Immature natural killer cell (primary cell): ENCODE measurements around the gene SPATS2L. TPM values are rescaled to one million over a fixed set of nuclear protein-coding genes. Genes with fewer than 3 reads are reported as not detected.
A peak's percentile ranks its signal among the peaks of the same experiment; 100 is the strongest.

ENCODE experiments used
- DNase-seq, 3 donors: peaks; one replicate each; pipeline ENCODE4 v3.0.0; 2022; ENCODE audit warnings: mixed read lengths in 1 of 3
- H3K27ac Mint-ChIP-seq, 6 donors: one replicate each; pipeline ENCODE4 v1.8.0; 2020; ENCODE audit warnings: mixed read lengths in 6 of 6, mild to moderate bottlenecking in 5 of 6, inconsistent platforms in 4 of 6, moderate library complexity in 3 of 6
- H3K27me3 Mint-ChIP-seq, 3 donors: one replicate each; pipeline ENCODE4 v1.8.0; 2020 to 2021; ENCODE audit warnings: low read depth in 3 of 3, mild to moderate bottlenecking in 3 of 3, mixed read lengths in 3 of 3, moderate library complexity in 3 of 3, inconsistent platforms in 1 of 3
- H3K36me3 Mint-ChIP-seq, 3 donors: one replicate each; pipeline ENCODE4 v1.8.0; 2020; ENCODE audit warnings: mixed read lengths in 3 of 3, inconsistent platforms in 2 of 3, mild to moderate bottlenecking in 2 of 3
- H3K4me1 Mint-ChIP-seq, 2 donors: one replicate each; pipeline ENCODE4 v1.8.0; 2020; ENCODE audit warnings: inconsistent platforms in 2 of 2, mild to moderate bottlenecking in 2 of 2, mixed read lengths in 2 of 2, moderate library complexity in 1 of 2
- H3K4me3 Mint-ChIP-seq, 5 donors: one replicate each; pipeline ENCODE4 v1.8.0; 2020; ENCODE audit warnings: mild to moderate bottlenecking in 5 of 5, mixed read lengths in 5 of 5, inconsistent platforms in 3 of 5, moderate library complexity in 3 of 5
- H3K9me3 Mint-ChIP-seq, 6 donors: one replicate each; pipeline ENCODE4 v1.8.0; 2020; ENCODE audit warnings: mild to moderate bottlenecking in 6 of 6, mixed read lengths in 6 of 6, inconsistent platforms in 4 of 6, moderate library complexity in 3 of 6
- polyA plus RNA-seq, 3 donors: library from polyadenylated mRNA; unstranded; fragments of 300-500 nt; fragmentation: Illumina TruSeq; gene quantifications; one replicate each; pipeline ENCODE4 v1.2.3, GENCODE V29; 2021

The SPATS2L gene
- polyA plus RNA-seq, 3 donors from 2014 or later, result 3.4 to 3.9 TPM; not detected in 1

DNA sequence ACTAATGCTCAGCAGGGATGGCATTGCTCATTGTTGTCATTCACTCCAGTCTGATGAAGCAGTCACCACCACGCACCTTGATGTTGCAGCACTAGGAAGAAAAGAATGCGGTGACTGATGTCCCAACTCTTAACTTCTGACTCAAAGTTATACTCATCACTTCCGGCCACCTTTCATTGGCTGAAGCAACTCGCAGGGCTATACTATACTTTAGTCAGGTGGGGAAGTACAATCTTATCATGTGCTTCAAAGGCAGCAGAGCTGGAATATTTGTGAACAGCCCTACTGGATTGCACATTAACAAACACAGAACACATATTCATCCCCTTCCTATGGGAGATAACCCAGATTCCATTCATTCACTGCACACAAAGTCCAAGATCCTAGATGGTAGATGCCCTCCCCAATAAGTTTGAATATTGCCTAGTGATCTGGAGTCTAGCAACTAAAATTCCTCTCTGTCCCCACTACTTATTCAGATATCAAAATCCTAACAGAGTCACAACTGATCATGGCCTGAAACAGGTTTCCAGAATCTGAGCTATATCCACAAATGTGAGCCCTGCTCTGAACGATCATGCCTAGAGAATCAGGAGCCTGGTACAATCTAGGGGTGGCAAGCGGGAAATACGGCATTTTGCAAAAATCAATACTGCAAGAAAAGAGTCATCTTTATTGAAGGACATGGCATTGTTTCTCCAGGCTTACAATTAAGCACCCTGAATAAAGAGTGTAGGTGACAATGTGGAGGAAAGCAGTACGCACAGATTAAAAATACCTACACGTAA, 3.4 kb upstream of the SPATS2L start:
- Mint-ChIP-seq H3K4me1 (peaks cover 13 to 17% of the 10 kb centered on the region in 2 donors), H3K4me3 (no peak overlapping the region), H3K27ac (no peak overlapping the region), H3K27me3 (peaks cover 6 to 10% (median 8%) of the 10 kb centered on the region in 3 donors), H3K9me3 (no peaks in the 10 kb centered on the region), H3K36me3 (no peaks in the 10 kb centered on the region)
- DNase-seq, result no peak

DNA sequence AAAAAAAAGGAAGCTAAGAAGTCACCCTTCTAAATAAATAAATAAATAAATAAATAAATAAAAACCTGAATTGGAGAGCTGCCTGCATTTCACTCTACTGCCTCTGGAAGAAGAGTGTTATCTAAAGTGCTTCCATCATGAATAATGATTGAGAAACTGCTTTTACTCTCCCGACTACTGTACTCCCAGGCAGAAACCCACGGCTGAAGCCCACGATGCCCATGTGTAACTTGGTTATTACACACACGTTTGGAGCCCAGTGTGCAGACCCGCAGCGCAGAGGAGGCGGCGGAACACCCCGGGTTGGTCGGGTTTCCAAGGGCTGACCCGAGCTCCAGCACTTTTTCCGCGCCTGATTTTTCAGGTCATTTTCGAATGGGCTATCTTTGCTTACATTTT, 697 bp upstream of the SPATS2L start:
- no peaks in the 10 kb centered on the region for H3K9me3 Mint-ChIP-seq
- H3K36me3 Mint-ChIP-seq, result no peaks in the 10 kb centered on the region
- H3K27me3 Mint-ChIP-seq, result peaks cover 8 to 14% (median 9%) of the 10 kb centered on the region in 3 donors
- peak overlapping the region; percentile 89 to 95 (median 92) for H3K4me3 Mint-ChIP-seq
- DNase-seq, result peak in 1 of 3 donors; percentile 0
- H3K27ac Mint-ChIP-seq, result no peak overlapping the region
- peaks cover 13 to 17% of the 10 kb centered on the region in 2 donors for H3K4me1 Mint-ChIP-seq

- peak overlapping the region; percentile 83 to 87 (median 86) for H3K4me3 Mint-ChIP-seq
- no peaks in the 10 kb centered on the region for H3K36me3 Mint-ChIP-seq
- H3K27ac Mint-ChIP-seq, result no peak overlapping the region
- peaks cover 8 to 12% (median 9%) of the 10 kb centered on the region in 3 donors for H3K27me3 Mint-ChIP-seq
- H3K9me3 Mint-ChIP-seq, result no peaks in the 10 kb centered on the region
- peaks cover 13 to 17% of the 10 kb centered on the region in 2 donors for H3K4me1 Mint-ChIP-seq
- peak; percentile 6 to 22 (median 20) for DNase-seq
Measured at GRCh38 chr2:200306931-200307723, 634 bp downstream of the SPATS2L start.

- H3K9me3 Mint-ChIP-seq, result no peaks in the 10 kb centered on the region
- no peak for DNase-seq
- peaks cover 8 to 12% (median 9%) of the 10 kb centered on the region in 3 donors for H3K27me3 Mint-ChIP-seq
- peaks cover 13 to 17% of the 10 kb centered on the region in 2 donors for H3K4me1 Mint-ChIP-seq
- peak overlapping the region in 1 of 6 donors; percentile 41 for H3K27ac Mint-ChIP-seq
- no peaks in the 10 kb centered on the region for H3K36me3 Mint-ChIP-seq
- peak overlapping the region; percentile 83 to 87 (median 86) for H3K4me3 Mint-ChIP-seq
Measured at GRCh38 chr2:200307724-200308545, 1.4 kb downstream of the SPATS2L start.

GRCh38 chr2:200308546-200309295, 2.2 kb downstream of the SPATS2L start:
- DNase-seq, result no peak
- H3K36me3 Mint-ChIP-seq, result no peaks in the 10 kb centered on the region
- H3K4me1 Mint-ChIP-seq, result peaks cover 13 to 17% of the 10 kb centered on the region in 2 donors
- no peaks in the 10 kb centered on the region for H3K9me3 Mint-ChIP-seq
- no peak overlapping the region for H3K27ac Mint-ChIP-seq
- H3K4me3 Mint-ChIP-seq, result peak overlapping the region in 4 of 5 donors; percentile 23 to 87 (median 56)
- peaks cover 6 to 12% (median 9%) of the 10 kb centered on the region in 3 donors for H3K27me3 Mint-ChIP-seq

DNA sequence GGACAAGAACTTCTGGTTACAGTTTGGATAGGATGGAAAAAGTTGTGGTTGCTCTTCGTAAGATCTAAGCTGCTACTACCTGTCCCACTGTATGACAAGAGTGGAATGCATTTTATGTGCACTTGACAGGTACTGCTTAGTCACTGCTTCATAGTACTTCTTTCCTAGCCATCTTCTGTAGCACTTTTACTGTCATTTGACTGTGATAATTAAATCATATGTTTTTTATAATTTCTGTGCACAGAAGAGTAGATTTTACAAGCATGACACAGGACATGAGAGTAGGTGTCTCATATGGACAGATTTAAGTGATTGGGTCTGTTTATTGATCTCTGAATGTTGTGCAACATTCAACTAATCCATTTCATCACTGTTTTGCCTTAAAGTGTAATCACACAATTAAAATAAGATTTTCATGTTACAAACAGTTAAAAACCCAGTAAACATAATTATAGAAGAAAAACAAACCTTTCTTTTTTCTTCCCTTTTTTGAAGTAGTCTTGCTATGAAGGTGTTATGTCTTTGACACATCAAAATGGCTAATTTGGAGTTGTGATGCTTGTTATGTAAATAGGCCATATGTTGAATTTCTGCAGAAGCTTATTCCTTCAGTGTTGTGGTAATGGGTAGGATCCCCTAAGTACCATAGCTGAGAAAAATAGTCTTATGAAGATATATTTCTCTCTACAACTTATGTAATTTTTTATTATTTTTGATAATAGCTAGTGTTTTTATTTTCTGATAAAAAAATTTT, 3.0 kb downstream of the SPATS2L start:
- H3K4me3 Mint-ChIP-seq, result peak overlapping the region in 1 of 5 donors; percentile 14
- peaks cover 13 to 17% of the 10 kb centered on the region in 2 donors for H3K4me1 Mint-ChIP-seq
- peaks cover 0 to 2% (median 0%) of the 10 kb centered on the region in 6 donors for H3K9me3 Mint-ChIP-seq
- H3K36me3 Mint-ChIP-seq, result no peaks in the 10 kb centered on the region
- peaks cover 6 to 13% (median 9%) of the 10 kb centered on the region in 3 donors for H3K27me3 Mint-ChIP-seq
- no peak overlapping the region for H3K27ac Mint-ChIP-seq
- DNase-seq, result no peak

GRCh38 chr2:200310545-200310971, 4.1 kb downstream of the SPATS2L start:
- peaks cover 0 to 2% (median 0%) of the 10 kb centered on the region in 6 donors for H3K9me3 Mint-ChIP-seq
- peaks cover 12 to 17% of the 10 kb centered on the region in 2 donors for H3K4me1 Mint-ChIP-seq
- no peaks in the 10 kb centered on the region for H3K36me3 Mint-ChIP-seq
- H3K27ac Mint-ChIP-seq, result no peak overlapping the region
- no peak overlapping the region for H3K4me3 Mint-ChIP-seq
- no peak for DNase-seq
- peaks cover 6 to 13% (median 9%) of the 10 kb centered on the region in 3 donors for H3K27me3 Mint-ChIP-seq

- Mint-ChIP-seq H3K4me3 (no peak overlapping the region), H3K9me3 (peaks cover 0 to 2% (median 0%) of the 10 kb centered on the region in 6 donors), H3K27me3 (peaks cover 4 to 9% (median 5%) of the 10 kb centered on the region in 3 donors), H3K27ac (no peak overlapping the region), H3K36me3 (no peaks in the 10 kb centered on the region), H3K4me1 (peaks cover 7 to 11% of the 10 kb centered on the region in 2 donors)
- DNase-seq, result no peak
Measured at GRCh38 chr2:200311139-200311538, 4.6 kb downstream of the SPATS2L start.

DNA sequence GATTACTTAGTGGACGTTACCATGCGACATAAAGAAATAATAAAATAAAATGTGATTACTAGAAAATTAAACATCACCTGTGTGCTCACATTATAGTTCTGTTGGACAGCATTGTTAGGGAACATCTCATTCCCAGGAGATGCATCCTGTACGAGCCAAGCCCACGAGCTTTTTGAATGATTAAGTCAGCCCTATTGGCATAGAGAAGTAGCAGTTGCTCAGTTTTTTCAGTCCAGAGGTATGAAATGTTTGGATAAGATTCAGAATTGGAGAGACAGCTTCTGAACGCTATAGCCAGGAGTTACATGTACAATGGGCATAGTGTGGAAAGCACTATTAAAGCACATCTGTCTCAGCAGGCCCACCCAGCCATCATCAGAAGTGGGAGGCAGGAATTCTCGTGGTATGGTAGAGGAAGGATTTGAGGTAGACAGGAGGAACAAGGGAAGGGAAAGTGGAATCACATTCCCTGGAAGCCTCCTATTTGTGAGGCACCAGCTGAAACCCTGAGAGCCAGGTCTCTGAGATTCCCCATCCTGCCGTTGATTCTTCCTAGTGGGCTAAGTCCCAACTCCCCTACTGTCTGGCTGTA, 8.6 kb downstream of the SPATS2L start:
- no peak overlapping the region for H3K27ac Mint-ChIP-seq
- no peak for DNase-seq
- H3K36me3 Mint-ChIP-seq, result no peaks in the 10 kb centered on the region
- H3K27me3 Mint-ChIP-seq, result peaks cover 0 to 7% (median 5%) of the 10 kb centered on the region in 3 donors
- no peaks in the 10 kb centered on the region for H3K4me1 Mint-ChIP-seq
- peaks cover 0 to 2% (median 0%) of the 10 kb centered on the region in 6 donors for H3K9me3 Mint-ChIP-seq
- H3K4me3 Mint-ChIP-seq, result no peak overlapping the region

- no peak overlapping the region for H3K27ac Mint-ChIP-seq
- H3K4me1 Mint-ChIP-seq, result no peaks in the 10 kb centered on the region
- H3K27me3 Mint-ChIP-seq, result peaks cover 0 to 2% (median 1%) of the 10 kb centered on the region in 3 donors
- peaks cover 0 to 2% (median 0%) of the 10 kb centered on the region in 6 donors for H3K9me3 Mint-ChIP-seq
- no peaks in the 10 kb centered on the region for H3K36me3 Mint-ChIP-seq
- DNase-seq, result no peak
- no peak overlapping the region for H3K4me3 Mint-ChIP-seq
Measured at GRCh38 chr2:200317975-200318374, 11.5 kb downstream of the SPATS2L start.

GRCh38 chr2:200318940-200319435, 12.5 kb downstream of the SPATS2L start:
- Mint-ChIP-seq H3K36me3 (no peaks in the 10 kb centered on the region), H3K27ac (no peak overlapping the region), H3K4me1 (no peaks in the 10 kb centered on the region), H3K4me3 (no peak overlapping the region), H3K27me3 (peaks cover 0 to 2% (median 1%) of the 10 kb centered on the region in 3 donors), H3K9me3 (peaks cover 0 to 2% (median 0%) of the 10 kb centered on the region in 6 donors)
- DNase-seq, result no peak
